ENCODE measurements around the gene KANSL1L.

DNA sequence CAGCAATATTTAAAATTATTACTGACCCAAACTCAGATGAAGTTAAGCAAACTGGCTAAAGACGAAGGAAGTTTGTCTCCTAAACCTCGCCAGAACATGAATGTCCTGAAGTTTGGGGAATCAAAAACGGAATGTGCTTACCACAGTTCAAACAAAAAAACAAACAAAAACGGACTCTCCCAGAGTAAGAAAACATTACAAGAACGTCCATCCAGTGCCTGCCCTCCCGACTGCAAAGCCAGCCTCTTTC, 1.1 kb downstream of the KANSL1L start:
- TF ChIP-seq, protein P1, sequence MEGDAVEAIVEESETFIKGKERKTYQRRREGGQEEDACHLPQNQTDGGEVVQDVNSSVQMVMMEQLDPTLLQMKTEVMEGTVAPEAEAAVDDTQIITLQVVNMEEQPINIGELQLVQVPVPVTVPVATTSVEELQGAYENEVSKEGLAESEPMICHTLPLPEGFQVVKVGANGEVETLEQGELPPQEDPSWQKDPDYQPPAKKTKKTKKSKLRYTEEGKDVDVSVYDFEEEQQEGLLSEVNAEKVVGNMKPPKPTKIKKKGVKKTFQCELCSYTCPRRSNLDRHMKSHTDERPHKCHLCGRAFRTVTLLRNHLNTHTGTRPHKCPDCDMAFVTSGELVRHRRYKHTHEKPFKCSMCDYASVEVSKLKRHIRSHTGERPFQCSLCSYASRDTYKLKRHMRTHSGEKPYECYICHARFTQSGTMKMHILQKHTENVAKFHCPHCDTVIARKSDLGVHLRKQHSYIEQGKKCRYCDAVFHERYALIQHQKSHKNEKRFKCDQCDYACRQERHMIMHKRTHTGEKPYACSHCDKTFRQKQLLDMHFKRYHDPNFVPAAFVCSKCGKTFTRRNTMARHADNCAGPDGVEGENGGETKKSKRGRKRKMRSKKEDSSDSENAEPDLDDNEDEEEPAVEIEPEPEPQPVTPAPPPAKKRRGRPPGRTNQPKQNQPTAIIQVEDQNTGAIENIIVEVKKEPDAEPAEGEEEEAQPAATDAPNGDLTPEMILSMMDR (IDR thresholded peaks at IDR 0.05; ENCODE audit: insufficient read depth, low read length) = no peak
- TF ChIP-seq SPI1 (IDR thresholded peaks at IDR 0.05; ENCODE audit: borderline replicate concordance, low read depth) (no peak), POLR2AphosphoS5 (IDR thresholded peaks at IDR 0.05; ENCODE audit: low read depth) (no peak; the same call in none of the 2 replicates)
- TF ChIP-seq, protein P2, sequence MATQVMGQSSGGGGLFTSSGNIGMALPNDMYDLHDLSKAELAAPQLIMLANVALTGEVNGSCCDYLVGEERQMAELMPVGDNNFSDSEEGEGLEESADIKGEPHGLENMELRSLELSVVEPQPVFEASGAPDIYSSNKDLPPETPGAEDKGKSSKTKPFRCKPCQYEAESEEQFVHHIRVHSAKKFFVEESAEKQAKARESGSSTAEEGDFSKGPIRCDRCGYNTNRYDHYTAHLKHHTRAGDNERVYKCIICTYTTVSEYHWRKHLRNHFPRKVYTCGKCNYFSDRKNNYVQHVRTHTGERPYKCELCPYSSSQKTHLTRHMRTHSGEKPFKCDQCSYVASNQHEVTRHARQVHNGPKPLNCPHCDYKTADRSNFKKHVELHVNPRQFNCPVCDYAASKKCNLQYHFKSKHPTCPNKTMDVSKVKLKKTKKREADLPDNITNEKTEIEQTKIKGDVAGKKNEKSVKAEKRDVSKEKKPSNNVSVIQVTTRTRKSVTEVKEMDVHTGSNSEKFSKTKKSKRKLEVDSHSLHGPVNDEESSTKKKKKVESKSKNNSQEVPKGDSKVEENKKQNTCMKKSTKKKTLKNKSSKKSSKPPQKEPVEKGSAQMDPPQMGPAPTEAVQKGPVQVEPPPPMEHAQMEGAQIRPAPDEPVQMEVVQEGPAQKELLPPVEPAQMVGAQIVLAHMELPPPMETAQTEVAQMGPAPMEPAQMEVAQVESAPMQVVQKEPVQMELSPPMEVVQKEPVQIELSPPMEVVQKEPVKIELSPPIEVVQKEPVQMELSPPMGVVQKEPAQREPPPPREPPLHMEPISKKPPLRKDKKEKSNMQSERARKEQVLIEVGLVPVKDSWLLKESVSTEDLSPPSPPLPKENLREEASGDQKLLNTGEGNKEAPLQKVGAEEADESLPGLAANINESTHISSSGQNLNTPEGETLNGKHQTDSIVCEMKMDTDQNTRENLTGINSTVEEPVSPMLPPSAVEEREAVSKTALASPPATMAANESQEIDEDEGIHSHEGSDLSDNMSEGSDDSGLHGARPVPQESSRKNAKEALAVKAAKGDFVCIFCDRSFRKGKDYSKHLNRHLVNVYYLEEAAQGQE (IDR thresholded peaks at IDR 0.05; ENCODE audit: insufficient replicate concordance, low read depth) = no peak
